Activated naive CD4-positive, alpha-beta T cell treated with anti-CD3 and anti-CD28 coated beads, Interleukin-2, amount 50 U/mL, for 16 hours (primary cell): Measurements from ENCODE around the gene ADAM11.

Experiments
- DNase-seq: peaks from one replicate; pipeline ENCODE4 v3.0.0-alpha.2; 2020

The ADAM11 gene

DNA sequence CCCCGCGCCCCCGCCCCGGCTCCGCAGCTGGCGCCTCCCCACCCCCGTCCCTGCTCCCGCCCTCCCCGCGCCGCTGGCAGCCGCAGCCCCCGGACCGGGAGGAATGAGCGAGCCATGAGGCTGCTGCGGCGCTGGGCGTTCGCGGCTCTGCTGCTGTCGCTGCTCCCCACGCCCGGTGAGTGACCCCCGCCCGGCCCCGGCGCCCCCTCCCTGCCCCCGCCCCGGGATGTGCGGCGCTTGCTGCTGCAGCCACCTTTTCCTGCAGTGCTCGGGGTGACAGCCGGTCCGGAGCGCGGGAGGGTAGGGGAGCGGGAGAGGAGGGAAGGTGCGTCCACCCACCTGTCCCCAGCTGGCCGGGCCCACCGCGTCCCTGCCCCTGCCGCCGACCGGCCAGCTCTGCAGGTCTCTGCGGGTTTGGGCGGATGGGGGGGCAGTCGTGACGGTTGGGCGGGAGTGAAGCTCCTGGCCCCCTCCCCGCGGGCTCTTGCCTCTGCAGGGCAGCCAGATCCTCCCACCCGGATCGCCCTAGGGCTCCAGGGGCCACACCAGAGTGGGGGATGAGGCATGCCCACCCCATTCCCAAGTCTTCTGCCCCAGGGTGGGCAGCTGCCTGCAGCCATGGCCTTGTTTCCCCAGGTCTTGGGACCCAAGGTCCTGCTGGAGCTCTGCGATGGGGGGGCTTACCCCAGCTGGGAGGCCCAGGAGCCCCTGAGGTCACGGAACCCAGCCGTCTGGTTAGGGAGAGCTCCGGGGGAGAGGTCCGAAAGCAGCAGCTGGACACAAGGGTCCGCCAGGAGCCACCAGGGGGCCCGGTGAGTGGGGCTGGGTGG, 513 bp downstream of the ADAM11 start:
- no peak for DNase-seq

DNA sequence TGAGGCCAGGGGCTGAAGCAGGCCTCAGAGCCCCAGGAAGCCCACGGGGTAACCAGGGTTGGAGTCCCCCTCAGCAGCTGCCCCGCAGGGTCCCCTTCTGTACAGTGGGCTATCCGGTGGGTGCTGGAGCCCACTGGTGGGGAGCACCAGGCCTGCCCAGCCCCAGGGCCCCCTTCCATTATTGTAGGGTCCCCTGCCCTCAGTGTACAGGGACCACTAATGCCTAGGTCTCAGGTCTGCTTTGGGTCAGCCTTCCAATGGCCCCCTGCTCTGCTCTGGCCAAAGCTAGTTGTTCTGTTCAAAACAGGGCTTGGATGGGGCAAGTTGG, 1.1 kb downstream of the ADAM11 start:
- DNase-seq, result no peak

DNA sequence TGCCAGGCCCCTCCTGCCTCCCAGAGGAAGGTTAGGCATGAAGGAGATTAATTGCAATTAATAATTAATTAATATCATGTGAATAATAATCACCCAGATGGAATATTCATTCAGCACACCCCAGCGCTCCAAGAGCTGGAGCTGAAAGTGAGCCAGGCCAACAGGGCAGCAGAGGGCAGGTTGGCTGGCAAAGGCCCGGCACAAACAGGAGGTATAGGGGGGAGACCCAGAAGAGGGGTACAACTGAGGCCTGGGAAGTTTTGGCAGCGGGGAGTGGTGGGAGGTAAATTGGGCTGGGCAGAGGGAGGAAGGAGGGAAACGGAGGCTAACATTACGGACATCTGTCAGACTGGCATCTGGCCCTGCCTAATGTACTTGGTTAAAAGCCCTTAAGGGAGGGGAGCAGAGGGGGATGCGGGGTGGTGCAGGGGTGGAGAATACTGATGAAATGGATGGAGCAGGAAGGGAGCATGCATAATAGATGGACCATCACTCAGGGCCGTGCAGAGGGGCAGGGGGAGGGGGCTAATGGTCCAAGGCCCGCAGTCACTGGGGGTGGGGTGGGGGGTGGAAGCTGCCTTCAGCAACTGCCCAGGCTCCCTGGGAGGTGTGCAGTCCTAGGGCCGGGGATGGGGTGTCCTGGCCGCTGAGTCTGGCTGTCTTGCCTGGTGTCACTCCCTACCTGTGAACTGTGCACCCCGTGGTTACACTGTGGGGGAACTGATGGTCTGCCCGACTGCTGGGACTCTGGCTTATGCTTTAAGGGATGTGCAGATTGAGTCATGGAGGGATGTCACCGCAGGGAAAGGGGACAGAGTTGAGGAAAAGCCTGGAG, 1.9 kb downstream of the ADAM11 start:
- DNase-seq, result no peak

DNA sequence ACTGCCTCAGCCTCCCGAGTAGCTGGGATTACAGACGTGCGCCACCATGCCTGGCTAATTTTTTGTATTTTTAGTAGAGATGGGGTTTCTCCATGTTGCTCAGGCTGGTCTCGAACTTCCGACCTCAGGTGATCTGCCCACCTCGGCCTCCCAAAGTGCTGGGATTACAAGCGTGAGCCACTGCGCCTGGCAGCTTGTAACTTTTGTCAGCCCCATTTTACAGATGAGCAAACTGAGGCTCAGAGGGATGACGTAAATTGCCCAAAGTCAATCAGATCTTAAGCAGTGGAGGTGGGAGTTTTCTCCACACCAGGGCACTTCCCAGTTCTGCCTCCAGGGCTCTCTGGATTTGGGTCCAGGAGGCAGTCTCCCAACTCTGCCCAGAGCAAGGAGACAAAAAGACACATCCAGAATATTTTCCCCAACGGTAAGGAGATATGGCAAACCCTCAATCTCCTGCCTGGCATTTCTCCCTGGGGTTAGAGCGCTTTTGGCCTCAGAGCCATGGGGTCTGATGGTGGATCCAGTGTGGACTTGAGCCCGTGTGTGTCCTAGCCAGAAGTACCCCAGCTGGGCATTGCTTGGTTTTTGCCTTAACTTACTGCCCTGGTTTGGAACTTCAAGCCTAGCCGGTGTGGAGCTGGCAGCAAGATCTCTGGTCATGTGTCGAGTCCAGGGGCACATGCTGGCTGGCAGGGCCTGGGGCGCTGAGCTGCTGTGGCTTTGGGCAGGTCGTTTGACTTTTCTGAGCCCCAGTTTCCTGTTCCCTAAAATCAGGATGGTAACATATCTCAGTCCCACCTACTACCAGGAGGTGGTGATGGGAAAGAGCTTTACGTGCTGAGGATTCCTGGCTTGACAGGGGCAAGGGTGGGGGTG, 3.4 kb downstream of the ADAM11 start:
- no peak for DNase-seq

DNA sequence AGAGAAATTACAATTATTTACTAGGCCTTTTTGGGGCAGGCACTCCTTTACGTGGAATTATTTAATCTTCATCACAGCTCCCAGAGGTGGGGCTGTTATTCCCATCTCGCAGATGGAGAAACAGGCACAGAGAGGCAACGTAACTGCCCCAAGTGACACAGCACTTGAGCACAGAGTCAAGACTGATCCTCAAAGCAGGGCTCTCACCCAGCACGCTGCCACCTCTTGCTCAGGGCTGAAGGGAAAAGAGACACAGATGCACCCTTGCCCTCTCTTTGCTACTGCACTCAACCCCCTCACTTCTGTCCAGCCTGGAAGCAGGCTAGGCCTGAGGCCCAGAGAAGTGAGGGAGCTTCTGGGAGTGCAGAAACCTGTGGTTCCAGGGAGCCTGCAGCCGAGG, 4.4 kb downstream of the ADAM11 start:
- no peak for DNase-seq

DNA sequence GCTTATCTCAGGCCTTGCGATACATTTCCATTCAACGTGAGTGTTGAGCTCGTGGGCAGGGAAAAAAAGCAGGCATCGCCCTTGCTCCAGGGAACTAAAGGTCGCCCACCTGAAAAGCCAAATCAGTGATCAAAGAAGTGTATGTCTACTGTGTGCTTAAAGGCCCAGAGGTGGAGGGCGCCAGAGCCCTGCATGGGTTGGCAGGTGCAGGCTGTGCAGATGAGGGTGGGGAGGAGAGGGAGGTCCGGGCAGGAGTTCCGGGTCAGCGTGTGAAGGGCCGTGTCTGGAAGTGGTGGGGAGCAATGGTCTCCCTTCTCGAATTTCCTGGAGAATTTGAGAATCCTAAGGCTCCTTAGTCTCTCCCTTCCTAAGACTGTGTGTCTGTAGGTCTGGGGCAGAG, 7.2 kb downstream of the ADAM11 start:
- DNase-seq, result no peak

DNA sequence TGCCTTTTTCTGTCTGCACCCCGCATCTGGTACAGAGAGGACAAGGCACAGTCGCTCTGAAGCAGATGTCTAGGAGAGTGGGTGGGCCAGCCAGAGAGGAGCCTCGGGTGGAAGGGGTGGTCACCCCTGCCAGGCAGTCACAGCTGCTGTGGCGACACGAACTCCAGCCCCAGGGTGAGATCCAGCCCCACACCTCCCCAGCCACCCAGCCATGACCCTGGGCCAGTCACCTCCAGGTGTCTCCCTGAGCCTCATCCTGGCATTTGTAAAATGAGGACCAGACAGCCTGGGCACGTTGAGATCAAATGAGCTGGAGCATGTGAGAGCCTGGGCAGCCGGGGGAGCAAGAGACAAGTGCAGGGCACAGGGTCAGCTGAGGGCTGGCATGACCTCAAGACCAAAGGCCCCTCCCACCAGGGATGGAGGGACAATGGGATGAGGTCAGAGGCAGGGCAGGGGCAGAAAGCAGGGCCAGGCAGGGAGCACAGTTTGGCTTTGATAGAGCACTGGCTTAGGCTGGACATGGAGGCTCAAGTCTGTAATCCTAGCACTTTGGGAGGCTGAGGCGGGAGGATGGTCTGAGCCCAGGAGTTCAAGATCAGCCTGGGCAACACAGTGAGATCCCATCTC, 7.7 kb downstream of the ADAM11 start:
- no peak for DNase-seq

DNA sequence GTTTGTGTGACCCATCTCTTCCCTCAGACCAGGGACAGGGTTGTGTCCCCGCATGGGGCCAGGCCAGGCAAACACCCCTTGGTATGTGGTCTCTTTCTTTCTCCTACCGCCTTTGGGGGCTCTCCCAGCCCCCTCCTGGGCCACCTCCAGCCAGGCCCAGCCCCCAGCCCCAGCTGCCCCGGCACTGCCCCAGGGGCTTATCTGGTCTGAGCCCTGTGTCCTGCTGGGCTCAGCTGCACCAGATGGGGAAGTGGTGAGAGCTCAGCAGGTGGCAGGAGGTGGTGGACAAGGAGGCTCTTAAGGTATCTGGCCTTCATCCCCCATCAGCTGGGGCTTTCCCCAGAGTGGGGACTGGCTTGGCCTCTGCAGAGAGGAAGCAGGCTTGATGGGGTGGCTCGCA, 8.7 kb downstream of the ADAM11 start:
- no peak for DNase-seq

DNA sequence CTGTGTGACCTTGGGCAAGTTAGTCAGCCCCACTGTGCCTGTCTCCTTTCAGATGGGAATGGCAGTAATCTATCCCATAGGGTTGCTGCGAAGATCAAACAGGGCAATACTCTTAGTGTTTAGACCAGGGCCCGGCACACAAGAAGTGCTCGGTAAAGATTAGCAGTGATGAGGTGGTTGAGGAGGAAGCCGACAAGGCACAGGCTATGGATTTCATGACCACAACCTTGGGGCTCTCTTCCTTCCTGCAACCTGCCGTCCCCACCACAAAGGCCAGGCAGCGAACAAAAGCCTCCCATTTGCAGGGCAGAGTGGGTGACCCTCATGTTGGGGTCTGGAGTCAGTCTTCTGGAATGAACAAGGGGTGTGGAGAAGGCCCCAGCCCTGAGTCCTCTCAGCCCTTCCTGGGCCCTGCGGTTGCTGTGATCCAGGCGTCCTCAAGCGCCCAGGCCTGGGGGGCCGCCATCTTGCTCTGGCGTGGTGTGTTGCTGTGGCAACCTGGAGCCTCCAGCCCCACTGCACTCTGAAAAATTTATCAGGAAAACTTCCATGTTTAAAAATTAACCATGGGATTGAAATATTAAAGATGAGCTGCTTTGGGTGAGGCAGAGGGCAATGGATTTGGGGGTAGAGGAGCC, 9.8 kb downstream of the ADAM11 start:
- DNase-seq, result no peak

DNA sequence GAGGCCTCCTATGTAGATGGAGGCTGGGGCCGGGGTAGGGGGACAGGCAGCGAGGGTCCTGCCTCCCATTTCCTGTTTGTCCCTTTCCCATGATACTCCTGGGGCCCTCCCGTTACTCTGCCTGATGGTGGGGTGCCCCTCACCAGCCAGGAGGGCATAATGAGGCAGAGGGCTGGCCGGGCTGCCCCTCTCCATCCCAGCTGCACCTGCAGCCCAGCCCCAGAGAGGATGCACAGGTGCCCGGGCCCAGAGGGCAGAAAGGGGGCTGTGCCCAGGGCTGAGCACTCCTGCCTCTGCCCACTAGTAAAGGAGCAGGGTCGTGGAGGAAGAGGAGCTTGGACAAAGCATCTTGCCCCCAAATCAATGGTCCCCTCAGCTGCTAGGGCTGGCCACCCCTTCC, 10.4 kb downstream of the ADAM11 start:
- no peak for DNase-seq

DNA sequence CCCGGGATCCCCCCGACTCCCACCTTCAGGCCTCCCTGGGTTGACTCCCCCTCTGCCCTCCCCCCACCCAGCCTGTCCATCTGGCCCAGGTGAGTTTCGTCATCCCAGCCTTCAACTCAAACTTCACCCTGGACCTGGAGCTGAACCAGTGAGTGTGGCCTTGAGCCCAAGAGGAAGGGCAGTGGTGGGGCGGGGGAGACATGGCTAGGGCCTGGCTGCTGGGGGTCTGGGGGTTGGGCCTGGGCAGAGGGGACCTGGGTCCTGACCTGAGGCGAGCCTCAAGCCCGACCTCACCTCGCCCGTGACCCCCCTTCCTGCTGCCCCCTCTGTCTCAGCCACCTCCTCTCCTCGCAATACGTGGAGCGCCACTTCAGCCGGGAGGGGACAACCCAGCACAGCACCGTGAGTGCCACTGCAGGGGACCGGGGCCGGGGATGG, 10.9 kb downstream of the ADAM11 start:
- DNase-seq, result no peak

DNA sequence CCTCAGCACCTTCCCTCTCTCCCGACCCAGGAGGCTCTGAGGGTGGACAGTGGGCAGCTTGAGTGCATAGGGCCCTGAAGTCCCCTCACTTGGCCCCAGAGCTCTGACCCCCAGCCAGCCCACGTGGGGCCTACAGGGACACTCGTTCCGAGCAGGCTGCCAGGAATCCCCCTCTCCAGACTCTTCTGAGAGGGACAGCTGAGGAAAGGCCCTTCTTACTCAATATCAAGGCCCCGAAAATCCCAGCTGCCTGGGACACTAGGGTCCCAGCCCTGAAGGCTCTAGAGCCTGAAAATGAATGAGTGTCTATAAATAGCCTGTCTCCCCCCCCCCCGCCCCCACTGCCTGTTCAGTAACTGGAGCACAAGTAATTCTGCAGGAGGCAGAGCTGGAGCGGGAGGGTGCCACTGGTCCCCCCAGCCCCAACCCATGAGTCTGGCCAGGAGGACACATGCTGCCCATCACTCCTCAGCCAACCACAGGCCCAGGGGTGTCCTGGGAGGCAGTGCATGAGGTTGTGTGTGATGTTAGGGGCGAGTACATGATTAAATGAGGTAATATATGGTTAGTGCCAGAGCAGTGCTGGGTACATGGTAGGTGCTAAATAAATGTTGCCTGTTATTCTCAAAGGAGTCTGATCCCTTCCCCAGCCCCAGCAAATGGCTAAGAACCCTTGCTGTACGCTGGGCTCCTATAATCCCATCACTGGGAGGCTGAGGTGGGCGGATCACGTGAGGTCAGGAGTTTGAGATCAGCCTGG, 11.6 kb downstream of the ADAM11 start:
- no peak for DNase-seq

DNA sequence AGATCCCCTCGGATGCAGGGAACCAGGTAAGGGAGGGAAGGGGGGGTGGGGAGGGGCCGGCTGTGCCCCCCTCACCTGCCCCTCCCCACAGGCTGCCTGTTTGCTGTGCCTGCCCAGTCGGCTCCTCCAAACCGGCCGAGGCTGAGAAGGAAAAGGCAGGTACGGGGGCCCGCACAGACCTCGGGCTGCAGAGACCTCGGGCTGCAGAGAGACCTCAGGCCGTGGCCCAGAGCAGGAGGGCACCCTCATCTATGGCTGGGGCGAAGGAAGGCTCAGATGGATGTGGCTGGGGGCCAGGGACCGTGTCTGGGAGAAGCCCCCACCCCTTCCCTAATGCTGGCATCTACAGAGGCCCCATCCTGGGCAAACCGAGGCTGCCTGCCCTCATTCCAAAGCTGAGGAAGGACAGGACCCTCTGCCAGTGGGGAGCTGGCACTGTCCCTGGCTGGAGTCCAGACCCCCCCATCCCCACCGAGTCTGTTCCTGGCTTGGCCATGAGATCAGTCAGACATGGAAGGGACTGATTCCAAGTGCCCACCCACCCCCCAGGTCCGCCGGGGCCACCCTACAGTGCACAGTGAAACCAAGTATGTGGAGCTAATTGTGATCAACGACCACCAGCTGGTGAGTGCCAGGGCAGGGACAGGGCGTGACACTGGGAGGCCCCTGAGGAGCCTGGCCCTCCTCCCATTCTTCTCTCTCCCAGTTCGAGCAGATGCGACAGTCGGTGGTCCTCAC, 13.7 kb downstream of the ADAM11 start:
- DNase-seq, result no peak

DNA sequence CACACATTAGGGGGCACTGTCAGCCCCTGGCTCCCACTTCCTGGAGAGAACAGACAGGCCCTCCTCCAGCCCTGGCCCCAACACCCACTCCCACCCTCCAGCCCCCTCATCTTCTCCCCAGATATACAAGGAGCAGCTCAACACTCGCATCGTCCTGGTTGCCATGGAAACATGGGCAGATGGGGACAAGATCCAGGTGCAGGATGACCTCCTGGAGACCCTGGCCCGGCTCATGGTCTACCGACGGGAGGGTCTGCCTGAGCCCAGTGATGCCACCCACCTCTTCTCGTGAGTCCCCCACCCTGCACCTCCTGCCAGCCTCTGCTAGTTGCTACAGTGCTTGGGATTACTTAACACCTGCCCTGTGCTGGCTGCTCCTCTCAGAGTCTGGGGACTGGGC, 14.4 kb downstream of the ADAM11 start:
- DNase-seq, result no peak

DNA sequence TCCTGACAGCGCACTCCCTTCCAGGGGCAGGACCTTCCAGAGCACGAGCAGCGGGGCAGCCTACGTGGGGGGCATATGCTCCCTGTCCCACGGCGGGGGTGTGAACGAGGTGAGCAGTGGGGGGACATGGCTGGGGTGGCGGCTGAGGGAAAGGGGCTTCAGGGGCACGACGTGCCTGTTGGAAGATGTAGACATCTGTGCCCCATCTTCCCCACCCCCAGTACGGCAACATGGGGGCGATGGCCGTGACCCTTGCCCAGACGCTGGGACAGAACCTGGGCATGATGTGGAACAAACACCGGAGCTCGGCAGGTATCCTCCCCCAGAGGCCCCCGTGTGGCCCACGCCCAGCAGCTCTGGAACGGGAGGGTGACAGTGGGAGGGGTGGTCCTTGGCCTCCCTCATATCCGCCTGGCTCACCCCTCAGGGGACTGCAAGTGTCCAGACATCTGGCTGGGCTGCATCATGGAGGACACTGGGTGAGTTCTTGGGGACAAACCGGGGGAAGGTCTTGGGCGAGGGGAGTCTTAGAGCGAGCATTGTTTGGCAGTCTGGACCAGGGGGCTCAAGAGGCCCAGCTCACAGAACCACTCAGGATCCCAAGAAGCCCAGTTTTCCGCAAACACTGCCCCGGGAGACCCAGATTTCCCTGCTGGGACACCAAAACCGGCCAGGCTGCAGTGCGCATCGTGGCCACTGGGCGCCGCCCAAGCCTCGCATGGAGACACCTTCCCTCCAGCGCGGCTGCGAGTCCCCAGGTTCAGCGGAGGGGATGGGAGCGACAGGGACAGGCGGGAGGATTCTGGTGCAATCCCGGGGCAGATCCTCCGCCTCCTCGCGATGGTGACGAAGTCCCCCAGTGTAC, 15.7 kb downstream of the ADAM11 start:
- peak; percentile 91 for DNase-seq

DNA sequence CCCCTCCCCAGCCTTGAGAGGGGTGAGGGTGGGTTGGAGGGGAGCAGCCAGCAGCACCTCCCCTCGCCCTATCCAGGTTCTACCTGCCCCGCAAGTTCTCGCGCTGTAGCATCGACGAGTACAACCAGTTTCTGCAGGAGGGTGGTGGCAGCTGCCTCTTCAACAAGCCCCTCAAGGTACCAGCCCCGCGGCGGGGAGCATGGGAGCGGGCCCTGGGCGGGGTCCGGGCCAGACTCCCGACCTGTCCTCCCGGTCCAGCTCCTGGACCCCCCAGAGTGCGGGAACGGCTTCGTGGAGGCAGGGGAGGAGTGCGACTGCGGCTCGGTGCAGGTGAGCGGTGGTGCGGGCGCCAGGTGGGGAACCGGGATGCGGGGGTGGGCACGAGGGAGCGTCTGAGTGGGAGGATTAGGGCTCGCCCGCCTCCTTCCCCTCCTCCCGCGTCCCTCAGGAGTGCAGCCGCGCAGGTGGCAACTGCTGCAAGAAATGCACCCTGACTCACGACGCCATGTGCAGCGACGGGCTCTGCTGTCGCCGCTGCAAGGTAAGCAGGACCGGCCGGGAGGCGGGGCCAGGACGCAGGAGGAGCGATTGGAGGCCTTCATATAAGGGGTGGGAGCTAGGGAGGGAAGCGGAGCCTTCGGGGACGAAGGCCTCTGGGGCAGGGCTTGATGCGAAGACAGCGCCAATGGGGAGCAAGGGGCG, 16.5 kb downstream of the ADAM11 start:
- DNase-seq, result peak; percentile 98

DNA sequence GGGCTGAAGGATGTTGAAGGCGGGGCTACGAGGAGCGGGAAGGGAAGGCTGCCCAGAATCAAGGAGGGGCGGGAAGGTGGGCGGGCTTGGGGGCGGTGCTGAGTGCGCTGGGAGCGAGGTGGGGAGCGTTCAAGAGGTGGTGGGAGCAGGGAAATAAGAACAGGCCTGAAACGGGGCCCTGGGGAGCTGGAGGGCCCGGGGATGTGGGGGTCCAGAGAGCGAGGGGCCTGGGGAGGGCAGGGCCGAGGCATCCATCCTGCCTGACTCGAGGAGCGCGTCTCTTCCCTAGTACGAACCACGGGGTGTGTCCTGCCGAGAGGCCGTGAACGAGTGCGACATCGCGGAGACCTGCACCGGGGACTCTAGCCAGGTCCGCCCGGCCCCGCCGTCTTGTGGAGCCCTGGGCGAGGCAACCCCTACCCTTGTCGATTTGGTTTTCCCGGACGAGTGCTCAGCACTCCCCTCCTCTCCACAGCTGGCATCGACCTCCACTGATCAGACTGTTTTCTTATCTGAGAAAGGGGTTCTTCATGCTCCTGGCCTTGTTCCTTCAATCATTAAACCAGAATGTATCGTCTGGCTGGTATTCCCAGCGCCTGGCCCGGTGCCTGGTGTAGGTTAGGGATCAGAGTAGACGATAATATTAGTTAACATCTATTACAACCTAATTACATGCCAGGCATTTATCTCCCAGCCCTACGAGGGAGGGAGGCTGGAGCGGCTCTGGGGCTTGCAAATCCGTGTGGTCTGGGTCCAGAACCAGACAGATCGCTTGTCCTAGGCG, 17.2 kb downstream of the ADAM11 start:
- no peak for DNase-seq
